Measurements from ENCODE around the gene PHACTR1. TPM values are rescaled to one million over a fixed set of nuclear protein-coding genes. Genes with fewer than 3 reads are reported as not detected.

Gene PHACTR1
- total and polyA plus RNA-seq, 12 donors: 6.3 to 150 (median 79.9) TPM

GRCh38 chr6:13237318-13237717 lies 520.8 kb downstream of the PHACTR1 start:
- H3K27ac ChIP-seq: peak overlapping the region in 1 of 10 donors; percentile 33
- no peak for TF ChIP-seq CTCF (IDR thresholded peaks at IDR 0.05)
- H3K9me3 ChIP-seq: no peaks in the 10 kb centered on the region
- peak in 1 of 8 donors; percentile 53 for ATAC-seq
- H3K27me3 ChIP-seq: no peaks in the 10 kb centered on the region
- DNase-seq: no peak
- H3K36me3 ChIP-seq: peaks cover 0 to 49% (median under 1%) of the 10 kb centered on the region in 9 donors
- H3K4me1 ChIP-seq: peaks cover 0 to 25% (median 3%) of the 10 kb centered on the region in 9 donors
- WGBS, 2 donors: 56 to 64% methylated on average over 3 of the region's 3 CpGs
- H3K4me3 ChIP-seq: no peak overlapping the region
- intact Hi-C loops (cut with DNase I): no loop called here

GRCh38 chr6:13238017-13238416 lies 521.5 kb downstream of the PHACTR1 start:
- Histone ChIP-seq H3K9me3 (no peaks in the 10 kb centered on the region), H3K4me3 (no peak overlapping the region), H3K27ac (peak overlapping the region in 2 of 10 donors; percentile 16 to 33), H3K4me1 (peaks cover 0 to 25% (median 3%) of the 10 kb centered on the region in 9 donors), H3K36me3 (peaks cover 0 to 42% (median 0%) of the 10 kb centered on the region in 9 donors), H3K27me3 (no peaks in the 10 kb centered on the region)
- 54 to 61% methylated on average over 6 of the region's 6 CpGs for WGBS, 2 donors
- no peak for TF ChIP-seq CTCF (IDR thresholded peaks at IDR 0.05)
- DNase-seq (no peak), ATAC-seq (no peak)
- intact Hi-C loops (cut with DNase I): no loop called here

- Histone ChIP-seq H3K4me3 (no peak overlapping the region), H3K27ac (peak overlapping the region in 4 of 10 donors; percentile 13 to 33 (median 16)), H3K27me3 (no peaks in the 10 kb centered on the region), H3K36me3 (peaks cover 0 to 40% (median 0%) of the 10 kb centered on the region in 9 donors), H3K4me1 (peaks cover 0 to 25% (median 3%) of the 10 kb centered on the region in 9 donors), H3K9me3 (peaks cover 0 to 3% (median 0%) of the 10 kb centered on the region in 11 donors)
- 76 to 85% methylated on average over 7 of the region's 7 CpGs for WGBS, 2 donors
- ATAC-seq (peak in 6 of 8 donors; percentile 8 to 72 (median 58)), DNase-seq (no peak)
- intact Hi-C loops (cut with DNase I): no loop called here
- TF ChIP-seq CTCF (IDR thresholded peaks at IDR 0.05): no peak
Measured at GRCh38 chr6:13238640-13239216, 522.2 kb downstream of the PHACTR1 start.

- DNase-seq: no peak
- no peak overlapping the region for H3K4me3 ChIP-seq
- H3K36me3 ChIP-seq: peaks cover 0 to 31% (median 0%) of the 10 kb centered on the region in 9 donors
- intact Hi-C loops (cut with DNase I): no loop called here
- no peaks in the 10 kb centered on the region for H3K27me3 ChIP-seq
- peaks cover 0 to 7% (median 0%) of the 10 kb centered on the region in 11 donors for H3K9me3 ChIP-seq
- ATAC-seq: peak in 3 of 8 donors; percentile 7 to 41 (median 39)
- peaks cover 0 to 19% (median 0%) of the 10 kb centered on the region in 9 donors for H3K4me1 ChIP-seq
- 62 to 66% methylated on average over 9 of the region's 9 CpGs for WGBS, 2 donors
- TF ChIP-seq CTCF (IDR thresholded peaks at IDR 0.05): no peak
- no peak overlapping the region for H3K27ac ChIP-seq
Measured at GRCh38 chr6:13239530-13240455, 523.2 kb downstream of the PHACTR1 start.
